Right cardiac atrium (tissue), 5 donors: ENCODE data around the gene FLVCR1. TPM values are rescaled to one million over a fixed set of nuclear protein-coding genes. Genes with fewer than 3 reads are reported as not detected.
"Not testable (repeated sequence)": the region's sequence is repeated elsewhere in the genome, so short reads cannot be mapped to it uniquely, and the experiment has no call there.

Experiments used
- ATAC-seq, 2 donors: fragments of 200-7000 bp; cut with Tn5 transposase; one replicate each; pipeline versions ENCODE4 v1.8.0 to v1.9.1; 2020; ENCODE audit warnings: moderate library complexity in 2 of 2, mild to moderate bottlenecking in 1 of 2
- DNase-seq, 3 donors: peaks; one replicate each; pipeline ENCODE4 v3.0.0-alpha.2; 2020
- H3K27ac ChIP-seq: one replicate; pipeline ENCODE4 v1.5.1; 2013; ENCODE audit warnings: mild to moderate bottlenecking, low read length, control low read depth, moderate library complexity
- H3K27me3 ChIP-seq: one replicate; pipeline ENCODE4 v1.6.1; 2013; ENCODE audit not compliant: control insufficient read depth, insufficient read depth
- H3K4me1 ChIP-seq: one replicate; pipeline ENCODE4 v1.6.1; 2013; ENCODE audit warnings: low read length; ENCODE audit not compliant: control insufficient read depth, insufficient read depth
- H3K4me3 ChIP-seq: one replicate; pipeline ENCODE4 v1.5.1; 2013; ENCODE audit warnings: low read length, control low read depth
- H3K9me3 ChIP-seq: one replicate; pipeline ENCODE4 v1.6.1; 2013; ENCODE audit warnings: low read length; ENCODE audit not compliant: control insufficient read depth
- WGBS: extraction: QIAGEN DNeasy Blood & Tissue Kit; methylation state at CpG from one replicate; pipeline ENCODE4 v1.1.7; 2013; 5-methylcytosine and 5-hydroxymethylcytosine counted together
- intact Hi-C, 4 donors: fragments of 100-400 bp; cut with DNase I; formaldehyde crosslinking; loops; one replicate each; pipeline versions ENCODE4 v1.11.0 to v1.14.0; 2022 to 2023
- polyA plus RNA-seq: library from polyadenylated mRNA; stranded (reverse); fragments of 200-250 nt; gene quantifications from one replicate; pipeline ENCODE4 v1.2.3, GENCODE V29; 2013
- total RNA-seq, 4 donors: library from RNA; stranded (reverse); fragmentation: NEBNext Ultra II Directional; extraction: Animal tissue kit (Norgen Biotek cat#: 25700); gene quantifications; one replicate each; pipeline ENCODE4 v1.2.1, GENCODE V29; 2021
- donor health status: healthy with polysubstance abuse.
- donor health status: DM: no; HTN: yes; CAD: no.
- donor health status: DM: no; HTN: no; CAD: no.
- donor health status: DM: no; HTN: yes; CAD: no; lungs with severe emphysema.
- donor health status: DM: yes; HTN: yes; CAD: no.

FLVCR1 gene
- total and polyA plus RNA-seq, 5 donors: 1.1 to 4.7 (median 3.2) TPM

- H3K4me3 ChIP-seq: no peak overlapping the region
- intact Hi-C loops: no loop called here
- ATAC-seq (no peak), DNase-seq (no peak)
- H3K9me3 ChIP-seq: peaks cover 2% of the 10 kb centered on the region
- WGBS: 71% methylated on average over 2 of the region's 2 CpGs
- no peaks in the 10 kb centered on the region for H3K4me1 ChIP-seq
- no peak overlapping the region for H3K27ac ChIP-seq
- H3K27me3 ChIP-seq: no peaks in the 10 kb centered on the region
These were observed 29.7 kb upstream of the FLVCR1 start for GRCh38 chr1:212828395-212828794.

GRCh38 chr1:212833211-212834207, 24.6 kb upstream of the FLVCR1 start:
- ATAC-seq, H3K27ac ChIP-seq, H3K27me3 ChIP-seq, H3K4me1 ChIP-seq, intact Hi-C loops, H3K9me3 ChIP-seq, DNase-seq, H3K4me3 ChIP-seq: not testable (repeated sequence)
- 82% methylated on average over 8 of the region's 8 CpGs for WGBS

DNA sequence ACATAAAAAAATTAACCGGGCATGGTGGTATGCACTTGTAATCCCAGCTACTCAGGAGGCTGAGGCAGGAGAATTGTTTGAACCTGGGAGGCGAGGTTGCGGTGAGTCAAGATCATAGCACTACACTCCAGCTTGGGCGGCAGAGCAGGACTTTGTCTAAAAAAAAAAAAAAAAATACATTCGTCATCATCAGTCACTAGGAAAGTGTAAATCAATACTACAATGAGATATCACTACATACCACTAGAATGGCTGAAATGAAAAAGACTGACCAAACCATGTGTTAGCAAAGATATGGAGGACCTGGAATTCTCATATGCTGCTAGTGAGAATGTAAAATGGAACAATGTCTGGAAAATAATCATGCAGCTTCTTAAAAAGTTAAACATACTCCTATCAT, 19.9 kb upstream of the FLVCR1 start:
- ATAC-seq: no peak
- Histone ChIP-seq H3K4me3 (no peak overlapping the region), H3K27ac (no peak overlapping the region), H3K9me3 (no peaks in the 10 kb centered on the region), H3K4me1 (no peaks in the 10 kb centered on the region), H3K27me3 (no peaks in the 10 kb centered on the region)
- 92% methylated on average over 5 of the region's 5 CpGs for WGBS
- DNase-seq: no peak
- intact Hi-C loops: no loop called here

DNA sequence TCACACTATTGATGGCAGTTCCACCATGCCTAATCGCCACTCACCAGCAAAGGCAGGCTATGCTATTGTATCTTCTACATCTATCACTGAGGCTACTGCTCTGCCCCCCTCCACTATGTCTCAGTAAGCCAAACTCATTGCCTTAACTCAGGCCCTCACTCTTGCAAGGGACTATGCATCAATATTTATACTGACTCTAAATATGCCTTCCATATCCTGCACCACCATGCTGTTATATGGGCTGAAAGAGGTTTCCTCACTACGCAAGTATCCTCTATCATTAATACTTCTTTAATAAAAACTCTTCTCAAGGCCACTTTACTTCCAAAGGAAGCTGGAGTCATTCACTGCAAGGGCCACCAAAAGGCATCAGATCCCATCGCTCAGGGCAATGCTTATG, 13.6 kb upstream of the FLVCR1 start:
- intact Hi-C loops, H3K9me3 ChIP-seq, H3K27ac ChIP-seq, H3K27me3 ChIP-seq, H3K4me1 ChIP-seq, H3K4me3 ChIP-seq, DNase-seq, ATAC-seq: not testable (repeated sequence)
- 75% methylated on average over 3 of the region's 3 CpGs for WGBS

DNA sequence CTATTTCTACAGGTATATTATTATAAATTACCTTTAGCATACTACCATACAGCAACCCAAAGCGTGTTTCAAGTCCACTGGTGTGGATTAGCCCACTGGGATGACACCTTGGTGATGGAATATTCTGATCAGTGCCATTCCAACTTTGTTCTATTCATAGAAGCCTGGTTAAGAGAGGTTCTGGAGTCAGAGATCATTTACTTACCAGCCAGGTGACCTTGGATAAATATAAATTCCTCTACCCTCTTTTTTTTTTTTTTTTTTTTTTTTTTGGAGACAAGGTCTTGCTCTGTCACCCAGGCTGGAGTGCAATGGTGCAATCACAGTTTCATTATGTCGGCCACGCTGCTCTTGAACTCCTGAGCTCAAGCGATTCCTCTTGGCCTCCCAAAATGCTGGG, 10.5 kb upstream of the FLVCR1 start, which contains the start of gene SPATA45:
Gene SPATA45, minus strand, starts transcription at position 101 of the 400 bp plus-strand sequence. CDS start 11,500 bp downstream, outside the sequence.
- DNase-seq (no peak), ATAC-seq (no peak)
- 95% methylated on average over 4 of the region's 4 CpGs for WGBS
- no peaks in the 10 kb centered on the region for H3K4me1 ChIP-seq
- no peaks in the 10 kb centered on the region for H3K9me3 ChIP-seq
- H3K27me3 ChIP-seq: no peaks in the 10 kb centered on the region
- intact Hi-C loops: no loop called here
- no peak within 1 kb of the TSS for H3K27ac ChIP-seq
- no peak within 1 kb of the TSS for H3K4me3 ChIP-seq

DNA sequence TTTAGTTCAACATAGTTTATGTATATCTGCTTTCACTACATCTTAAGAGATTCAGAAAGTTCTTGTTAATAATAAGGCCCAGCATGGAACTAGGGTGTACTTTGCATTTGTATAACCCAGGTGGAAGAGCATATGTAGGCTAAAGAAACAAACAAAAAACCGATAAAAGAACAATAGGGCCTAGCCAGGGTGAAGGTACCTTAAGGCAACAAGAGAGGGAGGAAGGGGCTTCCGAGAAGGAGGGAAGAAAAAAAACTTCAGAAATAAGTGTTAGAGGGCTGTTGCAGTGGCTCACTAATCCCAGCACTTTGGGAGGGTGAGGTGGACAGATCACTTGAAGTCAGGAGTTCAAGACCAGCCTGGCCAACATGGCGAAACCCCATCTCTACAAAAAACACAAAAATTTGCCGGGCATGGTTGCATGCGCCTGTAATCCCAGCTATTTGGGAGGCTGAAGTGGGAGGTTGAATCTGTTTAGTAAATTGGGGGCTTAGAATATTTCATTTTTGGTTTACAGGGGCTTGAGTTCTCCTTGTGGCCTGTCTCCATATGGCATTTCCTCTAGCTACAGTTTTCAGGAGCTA, 5.9 kb upstream of the FLVCR1 start:
- Histone ChIP-seq H3K4me3 (no peak overlapping the region), H3K27ac (no peak overlapping the region), H3K27me3 (no peaks in the 10 kb centered on the region), H3K4me1 (no peaks in the 10 kb centered on the region), H3K9me3 (no peaks in the 10 kb centered on the region)
- no peak for ATAC-seq
- intact Hi-C loops: no loop called here
- WGBS: 88% methylated on average over 5 of the region's 5 CpGs
- DNase-seq: no peak

DNA sequence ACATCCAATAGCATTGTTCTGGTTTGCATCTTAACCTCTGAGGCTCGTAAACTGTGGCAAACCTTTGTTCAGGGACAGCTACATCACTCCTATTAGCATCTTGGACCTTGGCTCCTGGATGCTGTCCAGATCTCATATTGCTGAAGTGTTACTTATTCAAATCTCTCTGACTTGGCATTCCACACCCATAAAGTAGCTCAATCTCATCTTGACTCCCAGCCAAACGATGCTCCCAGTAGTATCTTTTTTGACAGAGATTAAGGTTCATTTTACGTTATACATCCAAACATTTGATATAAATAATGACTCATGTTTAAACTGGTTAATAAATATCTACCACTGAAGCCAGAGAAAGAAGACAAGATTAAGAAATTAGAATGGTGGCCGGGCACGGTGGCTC, 4.4 kb upstream of the FLVCR1 start:
- no peak overlapping the region for H3K4me3 ChIP-seq
- peaks cover under 1% of the 10 kb centered on the region for H3K4me1 ChIP-seq
- H3K9me3 ChIP-seq: no peaks in the 10 kb centered on the region
- no peak overlapping the region for H3K27ac ChIP-seq
- 72% methylated on average over 5 of the region's 5 CpGs for WGBS
- H3K27me3 ChIP-seq: no peaks in the 10 kb centered on the region
- DNase-seq (no peak), ATAC-seq (no peak)
- intact Hi-C loops: no loop called here

- 94% methylated on average over 16 of the region's 16 CpGs for WGBS
- Histone ChIP-seq H3K4me1 (peaks cover 5% of the 10 kb centered on the region), H3K4me3 (no peak overlapping the region), H3K27ac (no peak overlapping the region), H3K27me3 (no peaks in the 10 kb centered on the region), H3K9me3 (no peaks in the 10 kb centered on the region)
- ATAC-seq: no peak
- intact Hi-C loops: no loop called here
- DNase-seq: no peak
These were observed 1.3 kb upstream of the FLVCR1 start for GRCh38 chr1:212856755-212857154.

- no peaks in the 10 kb centered on the region for H3K9me3 ChIP-seq
- H3K4me3 ChIP-seq: peak overlapping the region; percentile 79
- ATAC-seq: peak; percentile 39 to 48
- peak; percentile 16 to 60 (median 55) for DNase-seq
- intact Hi-C loops: no loop called here
- no peaks in the 10 kb centered on the region for H3K27me3 ChIP-seq
- peak overlapping the region; percentile 47 for H3K27ac ChIP-seq
- peaks cover 5% of the 10 kb centered on the region for H3K4me1 ChIP-seq
- WGBS: 4% methylated on average over 54 of the region's 54 CpGs
These were observed 588 bp downstream of the FLVCR1 start for GRCh38 chr1:212858461-212859265.

DNA sequence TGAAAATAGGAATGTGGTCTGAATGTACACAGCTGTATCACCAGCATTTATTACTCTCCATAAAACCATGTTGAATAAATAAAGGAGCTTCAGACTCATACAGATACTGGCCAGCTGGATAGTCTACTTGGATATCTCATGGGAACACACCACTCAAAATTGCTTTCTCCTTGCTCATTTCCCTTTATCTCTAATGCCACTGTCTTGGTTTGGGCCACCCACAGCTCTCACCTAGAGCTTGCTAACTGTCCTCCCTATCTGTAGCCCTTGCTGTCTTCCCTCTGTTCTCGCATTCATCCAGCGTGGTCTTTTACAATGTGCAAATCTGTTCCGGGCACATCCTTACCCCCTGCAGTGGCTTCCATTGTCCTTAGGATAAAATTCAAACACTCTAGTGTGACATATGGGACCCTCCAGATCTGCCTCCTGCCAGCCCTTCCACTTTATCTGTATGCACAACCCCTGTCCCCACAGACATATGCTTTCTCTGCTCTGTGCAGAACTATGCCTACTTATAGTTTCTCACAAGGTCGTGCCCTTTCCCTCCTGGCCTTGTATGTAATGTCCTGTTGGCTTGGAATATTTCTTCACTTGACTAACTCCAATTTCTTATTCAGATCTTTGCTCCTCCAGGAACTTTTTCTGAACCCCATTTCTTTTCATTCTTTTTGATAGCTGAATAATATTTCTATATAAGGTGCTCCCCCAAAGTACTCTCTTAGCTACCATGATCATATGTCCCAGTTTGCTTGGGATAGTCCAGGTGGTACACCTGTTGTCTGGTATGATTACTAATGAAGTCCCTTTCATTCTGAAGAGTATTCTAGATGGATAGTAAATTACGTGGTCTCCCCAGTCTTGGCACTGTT, 2.9 kb downstream of the FLVCR1 start:
- Histone ChIP-seq H3K4me1 (peaks cover 5% of the 10 kb centered on the region), H3K27ac (no peak overlapping the region), H3K27me3 (no peaks in the 10 kb centered on the region), H3K9me3 (no peaks in the 10 kb centered on the region), H3K4me3 (no peak overlapping the region)
- WGBS: 81% methylated on average over 5 of the region's 5 CpGs
- ATAC-seq (no peak), DNase-seq (no peak)
- intact Hi-C loops: no loop called here
